HG03045 (cell line): Measurements from ENCODE around the gene SLC7A14.
"Not testable (repeated sequence)": the region's sequence is repeated elsewhere in the genome, so short reads cannot be mapped to it uniquely, and the experiment has no call there.

Experiments used
- ATAC-seq: cut with Tn5 transposase; IDR thresholded peaks from one replicate; pipeline ENCODE4 v1.9.1; 2021; ENCODE audit warnings: mild to moderate bottlenecking, moderate library complexity; ENCODE audit not compliant: unreplicated experiment

The SLC7A14 gene

GRCh38 chr3:170598091-170598502 lies 12.2 kb upstream of the SLC7A14 start:
- no peak for ATAC-seq

- no peak for ATAC-seq
Measured at GRCh38 chr3:170594528-170594927, 8.7 kb upstream of the SLC7A14 start.

- no peak for ATAC-seq
Measured at GRCh38 chr3:170593634-170594033, 7.8 kb upstream of the SLC7A14 start.

- ATAC-seq: no peak
Measured at GRCh38 chr3:170589113-170589512, 3.2 kb upstream of the SLC7A14 start.

- no peak for ATAC-seq
Measured at GRCh38 chr3:170585008-170585936, 603 bp downstream of the SLC7A14 start.

GRCh38 chr3:170584585-170585007 lies 1.3 kb downstream of the SLC7A14 start:
- ATAC-seq: no peak

- no peak for ATAC-seq
Measured at GRCh38 chr3:170579646-170580045, 6.2 kb downstream of the SLC7A14 start.

- ATAC-seq: peak; percentile 99
Measured at GRCh38 chr3:170572665-170573253, 13.1 kb downstream of the SLC7A14 start.

GRCh38 chr3:170567598-170567997 lies 18.3 kb downstream of the SLC7A14 start:
- ATAC-seq: not testable (repeated sequence)

- ATAC-seq: no peak
Measured at GRCh38 chr3:170566413-170566812, 19.5 kb downstream of the SLC7A14 start.

- ATAC-seq: no peak
Measured at GRCh38 chr3:170565495-170565894, 20.4 kb downstream of the SLC7A14 start.

- peak; percentile 19 for ATAC-seq
Measured at GRCh38 chr3:170564664-170565063, 21.2 kb downstream of the SLC7A14 start.

GRCh38 chr3:170563712-170564423 lies 22.0 kb downstream of the SLC7A14 start:
- ATAC-seq: peak; percentile 89

- no peak for ATAC-seq
Measured at GRCh38 chr3:170562080-170562479, 23.8 kb downstream of the SLC7A14 start.

GRCh38 chr3:170560717-170561382 lies 25.0 kb downstream of the SLC7A14 start:
- no peak for ATAC-seq

- no peak for ATAC-seq
Measured at GRCh38 chr3:170560296-170560695, 25.6 kb downstream of the SLC7A14 start.

GRCh38 chr3:170558427-170558826 lies 27.4 kb downstream of the SLC7A14 start:
- ATAC-seq: no peak

- no peak for ATAC-seq
Measured at GRCh38 chr3:170555329-170555728, 30.5 kb downstream of the SLC7A14 start.

- no peak for ATAC-seq
Measured at GRCh38 chr3:170553788-170554757, 31.8 kb downstream of the SLC7A14 start.

GRCh38 chr3:170551252-170551651 lies 34.6 kb downstream of the SLC7A14 start:
- no peak for ATAC-seq
